K562 (cell line): ENCODE results near the gene ITGAX. TPM values are rescaled to one million over a fixed set of nuclear protein-coding genes. Genes with fewer than 3 reads are reported as not detected.
A peak's percentile ranks its signal among the peaks of the same experiment; 100 is the strongest.

ENCODE experiments used
- ATAC-seq: fragments of 200-7000 bp; cut with Tn5 transposase; 3 replicates; pipeline ENCODE4 v1.9.1; 2020; ENCODE audit warnings: moderate library complexity
- BruUV-seq: library from RNA; stranded (reverse); fragments of 400-500 nt; replicated peaks from 2 replicates; lab custom pipeline; 2021; lab: Mats Ljungman, UMichigan
- CTCF ChIA-PET: fragments of 300-600 bp; formaldehyde crosslinking; extraction: SDS; loops from one replicate; lab custom pipeline; 2021; ENCODE audit warnings: low intra/inter-chr PET ratio; lab: Yijun Ruan, JAX
- POLR2A ChIA-PET: fragments of 300-600, 350-650 bp; sonication (Branson Sonifier 250); formaldehyde crosslinking; extraction: SDS; loops from one replicate; lab custom pipeline; 2021; ENCODE audit warnings: antibody characterized with exemption, inconsistent platforms; lab: Yijun Ruan, JAX
- DNase-seq, 4 experiments: peaks; one replicate each; pipeline versions ENCODE4 v3.0.0 to v3.0.0-alpha.2; 2011 to 2018; ENCODE audit warnings: low spot score in 3 of 4, mixed read lengths in 3 of 4; ENCODE audit errors: extremely low read depth in 1 of 4
- FAIRE-seq: peaks from 2 replicates; lab custom pipeline; 2011; peaks lifted over from hg19 to GRCh38; lab: Jason Lieb, UNC
- H2AFZ ChIP-seq: 2 replicates; pipeline ENCODE4 v1.6.0; 2011; ENCODE audit warnings: low read depth, low read length, control low read depth, inconsistent platforms
- H3K27ac ChIP-seq: fragments of 200-600 bp; 3 replicates; pipeline ENCODE4 v1.8.0; 2011; ENCODE audit warnings: low read depth, mild to moderate bottlenecking, control low read depth, inconsistent platforms, low read length, moderate library complexity, mixed read lengths; ENCODE audit errors: extremely low read depth
- H3K27me3 ChIP-seq, 2 experiments: fragments of 300-600 bp in 1 of 2; 2 replicates in 1 of 2; 3 replicates in 1 of 2; pipeline versions ENCODE4 v1.6.0 to v1.8.0; 2011; ENCODE audit warnings: inconsistent platforms in 2 of 2, low read length in 2 of 2, mild to moderate bottlenecking in 1 of 2, mixed read lengths in 1 of 2, moderate library complexity in 1 of 2; ENCODE audit not compliant: control insufficient read depth in 2 of 2, insufficient read depth in 2 of 2
- H3K36me3 ChIP-seq: fragments of 300-600 bp; 3 replicates; pipeline ENCODE4 v1.8.0; 2011; ENCODE audit warnings: mild to moderate bottlenecking, low read length, inconsistent platforms; ENCODE audit not compliant: control insufficient read depth, insufficient read depth
- H3K4me1 ChIP-seq, 2 experiments: fragments of 200-600 bp in 1 of 2; replicated peaks in 1 of 2; 2 replicates in 1 of 2; 3 replicates in 1 of 2; pipeline versions ENCODE4 v1.5.1 to v1.8.0; 2011; ENCODE audit warnings: inconsistent platforms in 2 of 2, low read length in 2 of 2, mild to moderate bottlenecking in 1 of 2, mixed read lengths in 1 of 2, moderate library complexity in 1 of 2; ENCODE audit not compliant: control insufficient read depth in 2 of 2, insufficient read depth in 2 of 2
- H3K4me2 ChIP-seq: 2 replicates; pipeline ENCODE4 v1.6.1; 2011; ENCODE audit warnings: low read length, control low read depth, inconsistent platforms, mixed read lengths; ENCODE audit not compliant: insufficient read depth
- H3K4me3 ChIP-seq: fragments of 200-600 bp; sonication (generic), shearing (Covaris generic); 2 replicates; pipeline ENCODE4 v1.5.1; 2016; ENCODE audit warnings: control low read depth, inconsistent platforms
- H3K79me2 ChIP-seq: fragments of 200-600 bp; 3 replicates; pipeline ENCODE4 v1.8.0; 2011; ENCODE audit warnings: low read length, inconsistent platforms; ENCODE audit not compliant: control insufficient read depth, insufficient read depth
- H3K9ac ChIP-seq, 2 experiments: 2 replicates each; pipeline versions ENCODE4 v1.6.0 to v1.6.1; 2011; ENCODE audit warnings: low read depth in 2 of 2, low read length in 2 of 2, control low read depth in 1 of 2, inconsistent platforms in 1 of 2, mild to moderate bottlenecking in 1 of 2, mixed read lengths in 1 of 2; ENCODE audit not compliant: insufficient read depth in 1 of 2
- H3K9me1 ChIP-seq: one replicate; pipeline ENCODE4 v1.6.0; 2011; ENCODE audit warnings: inconsistent platforms, mild to moderate bottlenecking, low read length, moderate library complexity; ENCODE audit not compliant: control insufficient read depth, insufficient read depth
- H3K9me3 ChIP-seq: replicated peaks from 2 replicates; pipeline ENCODE4 v1.5.1; 2011; ENCODE audit warnings: low read depth, low read length, inconsistent platforms; ENCODE audit not compliant: control insufficient read depth, insufficient read depth
- H4K20me1 ChIP-seq: replicated peaks from 2 replicates; pipeline ENCODE4 v1.6.1; 2011; ENCODE audit warnings: low read length, inconsistent platforms, mixed read lengths; ENCODE audit not compliant: control insufficient read depth, insufficient read depth
- MTA1 ChIP-seq: fragments of 450-650 bp; IDR thresholded peaks from 2 replicates; pipeline ENCODE4 v1.6.1; 2017; ENCODE audit warnings: borderline replicate concordance
- POLR3G ChIP-seq: IDR thresholded peaks from 2 replicates; pipeline ENCODE4 v1.6.1; 2011; ENCODE audit not compliant: insufficient read length, insufficient replicate concordance; ENCODE audit errors: extremely low read depth
- RAD21 ChIP-seq, 2 experiments: fragments of 250-450 bp in 1 of 2; fragments of 450-650 bp in 1 of 2; sonication (Bioruptor Pico) in 1 of 2; formaldehyde crosslinking in 1 of 2; IDR thresholded peaks in 1 of 2; conservative IDR thresholded peaks in 1 of 2; 2 replicates each; pipeline versions ENCODE4 v1.4.0 to v1.8.0; 2020 to 2022; ENCODE audit warnings: mild to moderate bottlenecking in 2 of 2, moderate library complexity in 1 of 2
- RBM25 ChIP-seq: fragments of 200-400 bp; formaldehyde crosslinking; IDR thresholded peaks from 2 replicates; pipeline ENCODE4 v1.6.1; 2018; ENCODE audit warnings: low read length, low read depth, moderate library complexity; ENCODE audit not compliant: severe bottlenecking
- SLC30A9 ChIP-seq: fragments of 250-450 bp; sonication (Bioruptor Pico); IDR thresholded peaks from 2 replicates; pipeline ENCODE4 v1.8.0; 2022; ENCODE audit warnings: mild to moderate bottlenecking, moderate library complexity
- WGBS: fragments of 100-300 bp; shearing (Covaris generic); methylation state at CpG from one replicate; pipeline ENCODE4 v1.1.6; 2016; ENCODE audit warnings: low coverage, mixed read lengths; ENCODE audit not compliant: insufficient coverage; ENCODE audit errors: missing lambda C conversion rate; 5-methylcytosine and 5-hydroxymethylcytosine counted together
- in situ Hi-C: fragments of 300-500 bp; cut with MboI; formaldehyde crosslinking; loops from 4 replicates; pipeline ENCODE4 v1.15.0; 2018; ENCODE audit warnings: inconsistent platforms, mixed read lengths
- intact Hi-C: fragments of 100-400 bp; cut with micrococcal nuclease; formaldehyde crosslinking; loops from 2 replicates; pipeline ENCODE4 v1.14.2; 2022
- polyA plus RNA-seq, 8 experiments: library from polyadenylated mRNA; depleted of rRNA in 4 of 8; stranded (reverse) in 5 of 8; unstranded in 3 of 8; fragments of >200 nt; fragmentation: Nextera tagmentation in 2 of 8; fragmentation: Illumina TruSeq in 1 of 8; extraction: Ambion mirVana in 2 of 8; extraction: Trizol in 1 of 8; gene quantifications; 2 replicates each; pipeline versions ENCODE4 v1.2.1 to v1.2.3, GENCODE V29; 2011 to 2014; ENCODE audit warnings: inconsistent platforms in 1 of 8, missing spikeins in 1 of 8
- total RNA-seq, 7 experiments: library from RNA; depleted of rRNA in 6 of 7; stranded (reverse); fragments of >200 nt in 6 of 7; fragmentation: Illumina TruSeq in 2 of 7; extraction: Trizol in 2 of 7; gene quantifications; 2 replicates each; pipeline versions ENCODE4 v1.2.1 to v1.2.3, GENCODE V29; 2011 to 2021; ENCODE audit warnings: low replicate concordance in 1 of 7
- TF ChIP-seq, protein P1 (sequence below), 2 experiments: IDR thresholded peaks in 1 of 2; conservative IDR thresholded peaks in 1 of 2; 2 replicates each; pipeline ENCODE4 v1.6.1; 2016; ENCODE audit warnings: low read depth in 2 of 2, mild to moderate bottlenecking in 1 of 2, missing compliant biosample characterization in 1 of 2, missing genetic modification characterization in 1 of 2, moderate library complexity in 1 of 2
- TF ChIP-seq, protein P2 (sequence below): fragments of 250-450 bp; sonication (Bioruptor Pico); IDR thresholded peaks from 2 replicates; pipeline ENCODE4 v1.8.0; 2022; ENCODE audit warnings: moderate library complexity, mild to moderate bottlenecking, inconsistent platforms
- TF ChIP-seq, protein P3 (sequence below): fragments of 250-450 bp; sonication (Bioruptor Pico); IDR thresholded peaks from 2 replicates; pipeline ENCODE4 v1.4.0; 2020; ENCODE audit warnings: mild to moderate bottlenecking, moderate library complexity

Gene ITGAX
- total and polyA plus RNA-seq, 9 of the 15 experiments (the other 6 are each of a cell fraction or from before 2014, with no cell fraction given): 0.03 to 0.58 (median 0.14) TPM

DNA sequence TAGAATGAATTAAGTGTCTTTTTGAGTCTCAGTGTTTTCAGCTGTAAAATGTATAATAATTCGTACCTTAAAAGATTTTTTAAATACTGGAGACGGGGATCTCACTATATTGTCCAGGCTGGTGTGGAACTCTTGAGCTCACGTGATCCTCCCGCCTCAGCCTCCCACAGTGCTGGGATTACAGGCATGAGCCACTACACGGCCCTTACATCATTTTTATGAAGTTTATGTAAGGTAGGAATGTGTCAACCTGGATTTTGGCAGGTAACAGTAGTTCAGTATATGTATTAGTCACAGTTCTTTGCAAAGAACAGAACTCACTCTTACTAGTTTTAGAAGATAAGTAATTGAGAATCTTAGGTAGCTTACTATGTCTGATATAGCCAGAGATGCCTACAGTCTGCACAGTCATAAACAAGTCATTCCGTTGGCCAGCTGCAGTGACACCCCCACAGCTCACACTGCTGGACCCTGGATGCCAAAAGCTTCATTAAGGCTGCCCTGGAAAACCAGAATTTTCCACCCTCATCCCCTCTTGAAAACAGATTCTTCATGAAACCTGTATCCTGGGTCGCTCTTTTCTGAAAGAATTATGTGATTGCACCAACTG lies 73.8 kb downstream of the ITGAX start:
- Histone ChIP-seq H3K4me1 (peaks cover 0 to 12% of the 10 kb centered on the region in 2 experiments; a peak in 2 of 5 replicates), H3K27me3 (peaks cover 6 to 11% of the 10 kb centered on the region in 2 experiments; a peak in 4 of 5 replicates), H2AFZ (no peak overlapping the region), H3K27ac (no peak overlapping the region), H3K4me3 (no peak overlapping the region), H4K20me1 (no peaks in the 10 kb centered on the region), H3K9ac (no peak overlapping the region), H3K9me3 (no peaks in the 10 kb centered on the region), H3K4me2 (no peak overlapping the region), H3K79me2 (no peaks in the 10 kb centered on the region), H3K9me1 (no peaks in the 10 kb centered on the region), H3K36me3 (no peaks in the 10 kb centered on the region)
- in situ Hi-C loops: loop anchor here (25.0 kb wide), 1 partner anchor 441 kb away; the partner anchor contains the start of gene HSD3B7
- TF ChIP-seq, protein P1, sequence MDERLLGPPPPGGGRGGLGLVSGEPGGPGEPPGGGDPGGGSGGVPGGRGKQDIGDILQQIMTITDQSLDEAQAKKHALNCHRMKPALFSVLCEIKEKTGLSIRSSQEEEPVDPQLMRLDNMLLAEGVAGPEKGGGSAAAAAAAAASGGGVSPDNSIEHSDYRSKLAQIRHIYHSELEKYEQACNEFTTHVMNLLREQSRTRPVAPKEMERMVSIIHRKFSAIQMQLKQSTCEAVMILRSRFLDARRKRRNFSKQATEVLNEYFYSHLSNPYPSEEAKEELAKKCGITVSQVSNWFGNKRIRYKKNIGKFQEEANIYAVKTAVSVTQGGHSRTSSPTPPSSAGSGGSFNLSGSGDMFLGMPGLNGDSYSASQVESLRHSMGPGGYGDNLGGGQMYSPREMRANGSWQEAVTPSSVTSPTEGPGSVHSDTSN (CRISPR knock-in tag; IDR thresholded peaks at IDR 0.05; ENCODE audit: low read depth): no peak
- TF ChIP-seq, protein P1 (tag; conservative IDR thresholded peaks at IDR 0.05; ENCODE audit: low read depth): no peak
- no peak for TF ChIP-seq POLR3G
- no peak for TF ChIP-seq MTA1
- TF ChIP-seq, protein P2, sequence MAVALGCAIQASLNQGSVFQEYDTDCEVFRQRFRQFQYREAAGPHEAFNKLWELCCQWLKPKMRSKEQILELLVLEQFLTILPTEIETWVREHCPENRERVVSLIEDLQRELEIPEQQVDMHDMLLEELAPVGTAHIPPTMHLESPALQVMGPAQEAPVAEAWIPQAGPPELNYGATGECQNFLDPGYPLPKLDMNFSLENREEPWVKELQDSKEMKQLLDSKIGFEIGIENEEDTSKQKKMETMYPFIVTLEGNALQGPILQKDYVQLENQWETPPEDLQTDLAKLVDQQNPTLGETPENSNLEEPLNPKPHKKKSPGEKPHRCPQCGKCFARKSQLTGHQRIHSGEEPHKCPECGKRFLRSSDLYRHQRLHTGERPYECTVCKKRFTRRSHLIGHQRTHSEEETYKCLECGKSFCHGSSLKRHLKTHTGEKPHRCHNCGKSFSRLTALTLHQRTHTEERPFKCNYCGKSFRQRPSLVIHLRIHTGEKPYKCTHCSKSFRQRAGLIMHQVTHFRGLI (CRISPR knock-in tag): no peak
- no peak for TF ChIP-seq RAD21 (CRISPR knock-in tag; conservative IDR thresholded peaks at IDR 0.05 in 1 of 2, IDR thresholded peaks at IDR 0.05 in 1 of 2)
- TF ChIP-seq SLC30A9 (CRISPR knock-in tag): no peak
- TF ChIP-seq, protein P3, sequence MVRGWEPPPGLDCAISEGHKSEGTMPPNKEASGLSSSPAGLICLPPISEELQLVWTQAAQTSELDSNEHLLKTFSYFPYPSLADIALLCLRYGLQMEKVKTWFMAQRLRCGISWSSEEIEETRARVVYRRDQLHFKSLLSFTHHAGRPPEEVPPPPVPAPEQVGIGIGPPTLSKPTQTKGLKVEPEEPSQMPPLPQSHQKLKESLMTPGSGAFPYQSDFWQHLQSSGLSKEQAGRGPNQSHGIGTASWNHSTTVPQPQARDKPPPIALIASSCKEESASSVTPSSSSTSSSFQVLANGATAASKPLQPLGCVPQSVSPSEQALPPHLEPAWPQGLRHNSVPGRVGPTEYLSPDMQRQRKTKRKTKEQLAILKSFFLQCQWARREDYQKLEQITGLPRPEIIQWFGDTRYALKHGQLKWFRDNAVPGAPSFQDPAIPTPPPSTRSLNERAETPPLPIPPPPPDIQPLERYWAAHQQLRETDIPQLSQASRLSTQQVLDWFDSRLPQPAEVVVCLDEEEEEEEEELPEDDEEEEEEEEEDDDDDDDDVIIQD (CRISPR knock-in tag): no peak
- peak; percentile 12 for TF ChIP-seq RBM25
- 9% methylated on average over 7 of the region's 7 CpGs for WGBS
- intact Hi-C loops: no loop called here
- BruUV-seq: no TSS peak
- DNase-seq: no peak
- ATAC-seq: no peak
- CTCF ChIA-PET: no interaction called here
- FAIRE-seq: no peak
- POLR2A ChIA-PET: interaction anchor here (0.6 to 1.2 kb wide), 3 partner anchors 12 to 444 kb away, joined by 3 read pairs; partner anchors contain the start of gene HSD3B7
